Esophagus squamous epithelium (tissue), 4 donors: ENCODE measurements around the gene ATP11A.

Source experiments
- CTCF ChIP-seq, 6 experiments: fragments of 450-650 bp in 4 of 6; fragments of 200-600 bp in 2 of 6; sonication (generic) in 2 of 6; IDR thresholded peaks; one replicate each; pipeline ENCODE4 v1.5.1; 2016 to 2019; ENCODE audit warnings: antibody characterized with exemption in 6 of 6, mild to moderate bottlenecking in 4 of 6, moderate library complexity in 4 of 6
- POLR2A ChIP-seq, 4 donors: fragments of 450-650 bp; IDR thresholded peaks; one replicate each; pipeline ENCODE4 v1.6.1; 2017; ENCODE audit warnings: antibody characterized with exemption in 4 of 4, mild to moderate bottlenecking in 4 of 4, moderate library complexity in 3 of 4

GRCh38 chr13:112838038-112838841 is 148.4 kb downstream of the ATP11A start:
- TF ChIP-seq CTCF (IDR thresholded peaks at IDR 0.05) (no peak), POLR2A (IDR thresholded peaks at IDR 0.05) (no peak)
